H9 (cell line): ENCODE data around the gene GTF2IRD2. TPM values are rescaled to one million over a fixed set of nuclear protein-coding genes. Genes with fewer than 3 reads are reported as not detected.
"Not testable (repeated sequence)": the region's sequence is repeated elsewhere in the genome, so short reads cannot be mapped to it uniquely, and the experiment has no call there.

ENCODE experiments used
- DNase-seq: peaks from one replicate; pipeline ENCODE4 v3.0.0-alpha.2; 2017
- H2AFZ ChIP-seq: one replicate; pipeline ENCODE4 v1.6.1; 2013; ENCODE audit warnings: mild to moderate bottlenecking, low read length, control low read depth, moderate library complexity
- H2AK5ac ChIP-seq: 2 replicates; pipeline ENCODE4 v1.6.1; 2013; ENCODE audit warnings: low read length, control low read depth, mixed read lengths; ENCODE audit not compliant: insufficient read length
- H2BK120ac ChIP-seq: one replicate; pipeline ENCODE4 v1.6.1; 2013; ENCODE audit warnings: low read depth, mild to moderate bottlenecking, low read length, control low read depth, inconsistent platforms; ENCODE audit not compliant: poor library complexity, severe bottlenecking
- H2BK12ac ChIP-seq: 2 replicates; pipeline ENCODE4 v1.6.1; 2013; ENCODE audit warnings: low read length, control low read depth, mixed read lengths, low read depth; ENCODE audit not compliant: insufficient read length
- H2BK15ac ChIP-seq: 2 replicates; pipeline ENCODE4 v1.6.1; 2013; ENCODE audit warnings: low read depth, low read length, control low read depth
- H2BK20ac ChIP-seq: one replicate; pipeline ENCODE4 v1.6.1; 2013; ENCODE audit warnings: low read depth, mild to moderate bottlenecking, low read length, control low read depth, inconsistent platforms; ENCODE audit not compliant: poor library complexity, severe bottlenecking
- H2BK5ac ChIP-seq: 2 replicates; pipeline ENCODE4 v1.6.1; 2013; ENCODE audit warnings: low read length, control low read depth, mixed read lengths; ENCODE audit not compliant: insufficient read length
- H3K14ac ChIP-seq: 2 replicates; pipeline ENCODE4 v1.6.1; 2013; ENCODE audit warnings: low read length, control low read depth; ENCODE audit not compliant: insufficient read depth
- H3K18ac ChIP-seq: 2 replicates; pipeline ENCODE4 v1.6.1; 2013; ENCODE audit warnings: low read depth, mild to moderate bottlenecking, mixed read lengths, low read length, control low read depth; ENCODE audit not compliant: insufficient read length
- H3K23ac ChIP-seq: 2 replicates; pipeline ENCODE4 v1.6.1; 2013; ENCODE audit warnings: low read length, control low read depth, mixed read lengths, low read depth; ENCODE audit not compliant: insufficient read length
- H3K23me2 ChIP-seq: 2 replicates; pipeline ENCODE4 v1.6.1; 2013; ENCODE audit warnings: low read depth, mild to moderate bottlenecking, mixed read lengths, low read length, control low read depth; ENCODE audit not compliant: insufficient read length, poor library complexity, severe bottlenecking
- H3K27ac ChIP-seq: 2 replicates; pipeline ENCODE4 v1.5.1; 2013; ENCODE audit warnings: low read length, control low read depth, mixed read lengths, low read depth; ENCODE audit not compliant: insufficient read length
- H3K27me3 ChIP-seq: 2 replicates; pipeline ENCODE4 v1.6.1; 2013; ENCODE audit warnings: low read length, control low read depth, inconsistent platforms; ENCODE audit not compliant: insufficient read depth
- H3K4ac ChIP-seq: 2 replicates; pipeline ENCODE4 v1.6.1; 2013; ENCODE audit warnings: low read depth, mild to moderate bottlenecking, control low read depth, inconsistent platforms, low read length, moderate library complexity
- H3K4me1 ChIP-seq: 2 replicates; pipeline ENCODE4 v1.6.1; 2013; ENCODE audit warnings: low read length, control low read depth, inconsistent platforms; ENCODE audit not compliant: insufficient read depth
- H3K4me2 ChIP-seq: 2 replicates; pipeline ENCODE4 v1.6.1; 2013; ENCODE audit warnings: low read length, control low read depth, mixed read lengths; ENCODE audit not compliant: insufficient read length, insufficient read depth
- H3K56ac ChIP-seq: 2 replicates; pipeline ENCODE4 v1.6.1; 2013; ENCODE audit warnings: low read depth, mild to moderate bottlenecking, mixed read lengths, low read length, control low read depth; ENCODE audit not compliant: insufficient read length
- H3K79me1 ChIP-seq: 2 replicates; pipeline ENCODE4 v1.6.1; 2013; ENCODE audit warnings: low read depth, mild to moderate bottlenecking, moderate library complexity, low read length, control low read depth, inconsistent platforms; ENCODE audit not compliant: insufficient read depth, poor library complexity, severe bottlenecking
- H3K79me2 ChIP-seq: 2 replicates; pipeline ENCODE4 v1.6.1; 2013; ENCODE audit warnings: low read length, control low read depth, inconsistent platforms; ENCODE audit not compliant: insufficient read depth
- H3K9ac ChIP-seq: 2 replicates; pipeline ENCODE4 v1.6.1; 2013; ENCODE audit warnings: low read length, control low read depth, mixed read lengths; ENCODE audit not compliant: insufficient read length; ENCODE audit errors: extremely low read depth
- H3K9me3 ChIP-seq: one replicate; pipeline ENCODE4 v1.6.1; 2013; ENCODE audit warnings: low read depth, low read length, inconsistent platforms; ENCODE audit not compliant: control insufficient read depth
- H3T11ph ChIP-seq: one replicate; pipeline ENCODE4 v1.6.1; 2013; ENCODE audit warnings: mild to moderate bottlenecking, low read length, control low read depth, inconsistent platforms
- H4K20me1 ChIP-seq: one replicate; pipeline ENCODE4 v1.6.1; 2013; ENCODE audit not compliant: control insufficient read depth, insufficient read length, insufficient read depth
- H4K5ac ChIP-seq: 2 replicates; pipeline ENCODE4 v1.6.1; 2013; ENCODE audit warnings: low read depth, mild to moderate bottlenecking, mixed read lengths, low read length, control low read depth; ENCODE audit not compliant: insufficient read length
- H4K8ac ChIP-seq: replicated peaks from 2 replicates; pipeline ENCODE4 v1.6.1; 2013; ENCODE audit warnings: low read length, control low read depth, mixed read lengths, low read depth; ENCODE audit not compliant: insufficient read length
- H4K91ac ChIP-seq: 2 replicates; pipeline ENCODE4 v1.6.1; 2013; ENCODE audit warnings: low read depth, mild to moderate bottlenecking, moderate library complexity, mixed read lengths, low read length, control low read depth; ENCODE audit not compliant: insufficient read length
- H3K27ac Mint-ChIP-seq, 3 experiments: 2 replicates in 2 of 3; 3 replicates in 1 of 3; pipeline ENCODE4 v1.8.0; 2020 to 2021; ENCODE audit warnings: mixed read lengths in 3 of 3, mild to moderate bottlenecking in 1 of 3, moderate library complexity in 1 of 3
- H3K27me3 Mint-ChIP-seq: 2 replicates; pipeline ENCODE4 v1.8.0; 2021; ENCODE audit warnings: low read depth, mild to moderate bottlenecking, moderate library complexity, mixed read lengths
- H3K36me3 Mint-ChIP-seq, 3 experiments: 2 replicates in 2 of 3; 3 replicates in 1 of 3; pipeline ENCODE4 v1.8.0; 2020 to 2021; ENCODE audit warnings: low read depth in 3 of 3, mixed read lengths in 3 of 3; ENCODE audit not compliant: insufficient read depth in 1 of 3
- H3K4me1 Mint-ChIP-seq, 2 experiments: 2 replicates each; pipeline ENCODE4 v1.8.0; 2020; ENCODE audit warnings: mixed read lengths in 2 of 2
- H3K4me3 Mint-ChIP-seq, 2 experiments: 2 replicates in 1 of 2; 3 replicates in 1 of 2; pipeline ENCODE4 v1.8.0; 2020 to 2021; ENCODE audit warnings: mild to moderate bottlenecking in 2 of 2, mixed read lengths in 2 of 2, moderate library complexity in 1 of 2
- H3K9me3 Mint-ChIP-seq, 2 experiments: 2 replicates in 1 of 2; 3 replicates in 1 of 2; pipeline ENCODE4 v1.8.0; 2020; ENCODE audit warnings: mild to moderate bottlenecking in 2 of 2, mixed read lengths in 2 of 2, moderate library complexity in 1 of 2
- WGBS: extraction: QIAGEN DNeasy Blood & Tissue Kit; methylation state at CpG from one replicate; pipeline ENCODE4 v1.1.7; 2013; ENCODE audit warnings: missing lambda C conversion rate, low lambda C conversion rate, mixed read lengths; ENCODE audit not compliant: insufficient read length; ENCODE audit errors: extremely low coverage; 5-methylcytosine and 5-hydroxymethylcytosine counted together
- total RNA-seq: library from RNA; stranded (reverse); gene quantifications from 2 replicates; pipeline ENCODE4 v1.2.1, GENCODE V29; 2021

GTF2IRD2 gene
- total RNA-seq, 1 experiment from 2014 or later = 9.1 TPM

- H4K20me1 ChIP-seq, H3K4ac ChIP-seq, H3T11ph ChIP-seq, H3K79me1 ChIP-seq, H3K36me3 Mint-ChIP-seq, H2BK12ac ChIP-seq, H3K27me3 ChIP-seq, H3K14ac ChIP-seq, H2AK5ac ChIP-seq, H3K27ac Mint-ChIP-seq, H2BK5ac ChIP-seq, H3K56ac ChIP-seq, H4K8ac ChIP-seq, H3K27me3 Mint-ChIP-seq, H3K4me1 Mint-ChIP-seq, H3K79me2 ChIP-seq, H3K18ac ChIP-seq, H2BK20ac ChIP-seq, H2AFZ ChIP-seq, H3K9ac ChIP-seq, H3K23ac ChIP-seq, H3K9me3 Mint-ChIP-seq, H3K4me1 ChIP-seq, H4K91ac ChIP-seq, H3K27ac ChIP-seq, DNase-seq, H4K5ac ChIP-seq, H3K23me2 ChIP-seq, H3K4me2 ChIP-seq, H2BK120ac ChIP-seq, H2BK15ac ChIP-seq, H3K9me3 ChIP-seq, H3K4me3 Mint-ChIP-seq: not testable (repeated sequence)
- no CpG with 5 or more reads among the region's 4 CpGs for WGBS
Observed at GRCh38 chr7:74830411-74830810, 21.0 kb downstream of the GTF2IRD2 start.

GRCh38 chr7:74829959-74830358, 21.4 kb downstream of the GTF2IRD2 start:
- H3K27me3 Mint-ChIP-seq, H3K27ac ChIP-seq, H3K23ac ChIP-seq, H3K9ac ChIP-seq, H3K4me3 Mint-ChIP-seq, H3K56ac ChIP-seq, H2BK15ac ChIP-seq, H4K20me1 ChIP-seq, H2AFZ ChIP-seq, H3K4me1 ChIP-seq, H3K79me1 ChIP-seq, H3K9me3 ChIP-seq, H3K4me2 ChIP-seq, H2BK5ac ChIP-seq, H4K5ac ChIP-seq, H3K18ac ChIP-seq, H3K9me3 Mint-ChIP-seq, H3K4ac ChIP-seq, H3K4me1 Mint-ChIP-seq, H4K91ac ChIP-seq, DNase-seq, H3K79me2 ChIP-seq, H3K23me2 ChIP-seq, H3K14ac ChIP-seq, H3T11ph ChIP-seq, H3K36me3 Mint-ChIP-seq, H4K8ac ChIP-seq, H3K27ac Mint-ChIP-seq, H2AK5ac ChIP-seq, H2BK20ac ChIP-seq, H2BK12ac ChIP-seq, H2BK120ac ChIP-seq, H3K27me3 ChIP-seq: not testable (repeated sequence)
- no CpG with 5 or more reads among the region's 4 CpGs for WGBS
